PFSK-1 (cell line): ENCODE data around the gene NSMF.

Experiments used
- POLR2AphosphoS5 ChIP-seq: IDR thresholded peaks from 2 replicates; pipeline ENCODE4 v1.6.1; 2012; ENCODE audit warnings: low read depth, mild to moderate bottlenecking, control low read depth, low read length, moderate library complexity
- SIN3A ChIP-seq: IDR thresholded peaks from 2 replicates; pipeline ENCODE4 v1.6.1; 2012; ENCODE audit warnings: mild to moderate bottlenecking, low read length, moderate library complexity, borderline replicate concordance; ENCODE audit not compliant: insufficient read depth
- TAF1 ChIP-seq: IDR thresholded peaks from 2 replicates; pipeline ENCODE4 v1.6.1; 2012; ENCODE audit warnings: low read length, control low read depth, borderline replicate concordance; ENCODE audit not compliant: insufficient read depth

DNA sequence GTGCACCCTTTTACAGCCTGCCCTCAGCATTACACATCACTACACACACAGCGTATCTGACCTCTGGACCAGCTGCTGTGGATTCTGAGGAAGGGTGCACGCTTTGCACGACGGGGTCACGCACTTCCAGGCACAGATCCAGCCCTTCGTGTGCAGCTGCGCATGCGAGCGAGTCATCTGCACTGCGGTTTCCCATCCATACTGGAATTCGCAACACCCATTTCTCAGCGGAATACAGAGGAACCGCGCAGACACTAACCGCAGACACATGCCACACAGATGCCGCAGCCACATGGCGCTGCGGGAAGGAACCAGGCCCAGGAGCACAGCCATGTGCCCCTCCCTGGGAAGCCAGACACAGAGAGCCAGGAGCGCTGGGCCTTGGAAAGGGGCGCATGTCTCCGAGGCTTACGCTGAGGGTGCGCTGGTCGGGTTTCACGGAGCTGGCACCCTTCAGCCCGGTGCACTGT lies 47.6 kb upstream of the NSMF start:
- TF ChIP-seq POLR2AphosphoS5 (no peak), TAF1 (no peak), SIN3A (no peak)
